NCI-H146 (cell line): ENCODE measurements around the gene CFHR1.

Experiments used
- DNase-seq: peaks from one replicate; lab custom pipeline; 2025; lab: John Stamatoyannopoulos, UW

CFHR1 gene

DNA sequence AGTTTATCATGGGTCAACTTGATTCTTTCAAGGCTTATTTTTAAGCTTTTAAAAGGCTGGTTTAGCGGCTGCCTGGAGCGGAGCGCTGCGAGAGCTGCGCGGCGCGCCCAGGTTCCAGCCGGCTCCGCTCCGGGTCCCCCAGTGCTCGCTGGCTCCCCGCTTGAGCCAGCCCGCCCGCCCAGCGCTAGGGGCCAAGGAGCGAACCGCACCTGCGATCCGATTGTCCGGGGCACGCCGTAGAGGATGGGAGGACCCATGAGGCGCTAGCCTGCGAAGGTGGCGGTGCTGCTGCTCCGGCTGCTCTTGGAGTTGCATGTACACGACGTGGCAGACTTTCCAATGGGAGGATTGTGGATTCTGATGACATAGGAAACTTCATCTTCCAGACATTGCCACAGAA is 58.4 kb downstream of the CFHR1 start:
- peak; percentile 61 for DNase-seq
